HEK293 (cell line): ENCODE measurements around the gene GINS1.

Experiments
- CTCF ChIA-PET: fragments of 350-600 bp; formaldehyde crosslinking; extraction: SDS; loops from one replicate; lab custom pipeline; 2021; ENCODE audit warnings: antibody characterized with exemption; lab: Yijun Ruan, JAX
- POLR2A ChIA-PET: fragments of 300-600 bp; formaldehyde crosslinking; extraction: SDS; loops from one replicate; lab custom pipeline; 2020; ENCODE audit warnings: antibody characterized with exemption, inconsistent platforms; lab: Yijun Ruan, JAX
- H3K27ac ChIP-seq: fragments of 200-500 bp; sonication (Bioruptor generic); 2 replicates; pipeline ENCODE4 v1.5.1; 2014; ENCODE audit warnings: low read depth, low read length, control low read depth, inconsistent platforms; ENCODE audit errors: extremely low read depth
- H3K36me3 ChIP-seq, 2 experiments: fragments of 200-500 bp in 1 of 2; sonication (Bioruptor generic) in 1 of 2; 1 replicate in 1 of 2; 2 replicates in 1 of 2; pipeline ENCODE4 v1.5.1; 2014 to 2017; ENCODE audit warnings: inconsistent platforms in 2 of 2, low read length in 2 of 2; ENCODE audit not compliant: control insufficient read depth in 2 of 2, insufficient read depth in 1 of 2
- H3K4me1 ChIP-seq: fragments of 200-500 bp; sonication (Bioruptor generic); 2 replicates; pipeline ENCODE4 v1.5.1; 2014; ENCODE audit warnings: mild to moderate bottlenecking, low read length, inconsistent platforms; ENCODE audit not compliant: control insufficient read depth, insufficient read depth
- H3K4me3 ChIP-seq: 2 replicates; pipeline ENCODE4 v1.5.1; 2011; ENCODE audit warnings: low read depth, mild to moderate bottlenecking, control low read depth, low read length, moderate library complexity
- H3K9me3 ChIP-seq: fragments of 200-500 bp; sonication (Bioruptor generic); 2 replicates; pipeline ENCODE4 v1.5.1; 2014; ENCODE audit warnings: low read depth, low read length, inconsistent platforms; ENCODE audit not compliant: control insufficient read depth, insufficient read depth
- GLI2 ChIP-seq: fragments of 450-650 bp; formaldehyde crosslinking; IDR thresholded peaks from 2 replicates; pipeline ENCODE4; 2017; ENCODE audit warnings: missing biosample characterization, missing genetic modification characterization, low read depth, borderline replicate concordance
- GLI4 ChIP-seq: fragments of 450-650 bp; formaldehyde crosslinking; IDR thresholded peaks from 2 replicates; pipeline ENCODE4 v1.5.1; 2016; ENCODE audit warnings: missing biosample characterization, missing genetic modification characterization
- HOXD13 ChIP-seq: sonication (generic); formaldehyde crosslinking; IDR thresholded peaks from 2 replicates; pipeline ENCODE4 v1.8.0; 2022; ENCODE audit warnings: missing genetic modification reagents, borderline replicate concordance
- KLF10 ChIP-seq: fragments of 450-650 bp; IDR thresholded peaks from 2 replicates; pipeline ENCODE4 v1.5.1; 2018; ENCODE audit warnings: missing biosample characterization, mild to moderate bottlenecking, missing genetic modification characterization
- SCRT2 ChIP-seq: fragments of 450-650 bp; formaldehyde crosslinking; IDR thresholded peaks from 2 replicates; pipeline ENCODE4 v1.5.1; 2016; ENCODE audit warnings: missing biosample characterization, missing genetic modification characterization
- YY1 ChIP-seq: fragments of 450-650 bp; formaldehyde crosslinking; IDR thresholded peaks from 2 replicates; pipeline ENCODE4 v1.5.1; 2018; ENCODE audit warnings: missing biosample characterization, missing genetic modification characterization
- ZBTB11 ChIP-seq: fragments of 450-650 bp; formaldehyde crosslinking; conservative IDR thresholded peaks from 2 replicates; pipeline ENCODE4 v1.5.1; 2016; ENCODE audit warnings: low read depth, missing biosample characterization, missing genetic modification characterization
- ZNF112 ChIP-seq: fragments of 450-650 bp; formaldehyde crosslinking; IDR thresholded peaks from 2 replicates; pipeline ENCODE4 v1.5.0; 2017; ENCODE audit warnings: missing biosample characterization, missing genetic modification characterization
- ZNF174 ChIP-seq: fragments of 450-650 bp; formaldehyde crosslinking; IDR thresholded peaks from 2 replicates; pipeline ENCODE4 v1.5.0; 2017; ENCODE audit warnings: missing biosample characterization, mild to moderate bottlenecking, missing genetic modification characterization
- ZNF398 ChIP-seq: fragments of 450-650 bp; formaldehyde crosslinking; IDR thresholded peaks from 2 replicates; pipeline ENCODE4 v1.5.1; 2017; ENCODE audit warnings: missing biosample characterization, missing genetic modification characterization
- ZNF416 ChIP-seq: fragments of 450-650 bp; formaldehyde crosslinking; IDR thresholded peaks from 2 replicates; pipeline ENCODE4 v1.5.1; 2016; ENCODE audit warnings: missing biosample characterization, missing genetic modification characterization
- ZNF558 ChIP-seq: fragments of 450-650 bp; formaldehyde crosslinking; IDR thresholded peaks from 2 replicates; pipeline ENCODE4 v1.5.1; 2016; ENCODE audit warnings: missing biosample characterization, missing genetic modification characterization
- ZNF76 ChIP-seq: fragments of 450-650 bp; formaldehyde crosslinking; IDR thresholded peaks from 2 replicates; pipeline ENCODE4; 2016; ENCODE audit warnings: low read depth, missing biosample characterization, missing genetic modification characterization, borderline replicate concordance
- ZNF777 ChIP-seq: fragments of 450-650 bp; formaldehyde crosslinking; IDR thresholded peaks from 2 replicates; pipeline ENCODE4 v1.5.1; 2017; ENCODE audit warnings: missing biosample characterization, missing genetic modification characterization, borderline replicate concordance
- ZNF792 ChIP-seq: fragments of 450-650 bp; formaldehyde crosslinking; IDR thresholded peaks from 2 replicates; pipeline ENCODE4 v1.5.1; 2016; ENCODE audit warnings: missing biosample characterization, missing genetic modification characterization
- TF ChIP-seq, protein P1 (sequence below): fragments of 450-650 bp; formaldehyde crosslinking; IDR thresholded peaks from 2 replicates; pipeline ENCODE4 v1.5.1; 2016; ENCODE audit warnings: missing biosample characterization, missing genetic modification characterization
- TF ChIP-seq, protein P2 (sequence below): fragments of 450-650 bp; formaldehyde crosslinking; IDR thresholded peaks from 2 replicates; pipeline ENCODE4 v1.5.1; 2016; ENCODE audit warnings: missing biosample characterization, missing genetic modification characterization, borderline replicate concordance
- TF ChIP-seq, protein P3 (sequence below): fragments of 450-650 bp; formaldehyde crosslinking; IDR thresholded peaks from 2 replicates; pipeline ENCODE4 v1.5.1; 2016; ENCODE audit warnings: missing biosample characterization, missing genetic modification characterization

The GINS1 gene

DNA sequence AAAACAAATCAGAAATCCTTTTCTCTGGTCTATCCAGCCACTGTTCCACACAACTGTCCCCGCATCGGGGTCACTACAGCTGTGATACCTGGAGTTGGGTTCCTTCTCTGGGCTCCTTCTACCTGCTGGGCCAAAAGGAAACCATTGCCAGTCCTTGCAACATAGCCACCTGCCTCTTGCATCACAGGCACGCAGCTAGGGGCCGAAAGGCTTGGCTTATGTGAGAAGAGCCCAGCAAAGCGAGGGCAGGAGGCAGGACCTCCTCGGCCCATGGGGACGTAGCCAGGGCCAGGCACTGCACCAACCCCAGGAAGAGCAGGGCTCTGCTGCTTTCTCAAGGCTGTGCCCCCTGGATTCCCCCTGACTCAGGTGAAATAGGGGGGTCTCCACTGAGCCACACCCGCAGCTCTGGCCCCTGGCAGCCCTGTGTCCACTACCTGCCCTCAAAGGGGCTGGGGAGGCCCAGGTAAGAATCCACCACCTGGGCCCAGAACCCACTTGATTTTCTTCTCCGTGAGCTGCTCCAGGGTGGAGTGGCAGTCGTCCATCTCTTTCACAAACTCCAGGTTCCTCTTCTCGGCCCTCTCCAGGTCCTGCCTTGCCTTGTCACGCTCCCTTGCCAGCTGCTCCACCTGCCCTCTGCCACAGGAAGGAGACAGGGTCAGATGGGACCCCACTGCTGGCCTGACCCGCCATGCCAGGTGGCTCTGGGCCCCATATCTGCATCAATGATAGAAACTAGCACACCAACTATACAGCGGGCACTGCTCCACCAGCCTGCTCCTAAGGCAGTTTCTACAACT is 88.9 kb downstream of the GINS1 start:
- Histone ChIP-seq H3K4me3 (no peak overlapping the region), H3K4me1 (no peaks in the 10 kb centered on the region), H3K27ac (no peak overlapping the region), H3K36me3 (peaks cover 0 to 46% of the 10 kb centered on the region in 2 experiments; a peak in 2 of 3 replicates), H3K9me3 (no peaks in the 10 kb centered on the region)
- POLR2A ChIA-PET, result no interaction called here
- TF ChIP-seq, protein P1, sequence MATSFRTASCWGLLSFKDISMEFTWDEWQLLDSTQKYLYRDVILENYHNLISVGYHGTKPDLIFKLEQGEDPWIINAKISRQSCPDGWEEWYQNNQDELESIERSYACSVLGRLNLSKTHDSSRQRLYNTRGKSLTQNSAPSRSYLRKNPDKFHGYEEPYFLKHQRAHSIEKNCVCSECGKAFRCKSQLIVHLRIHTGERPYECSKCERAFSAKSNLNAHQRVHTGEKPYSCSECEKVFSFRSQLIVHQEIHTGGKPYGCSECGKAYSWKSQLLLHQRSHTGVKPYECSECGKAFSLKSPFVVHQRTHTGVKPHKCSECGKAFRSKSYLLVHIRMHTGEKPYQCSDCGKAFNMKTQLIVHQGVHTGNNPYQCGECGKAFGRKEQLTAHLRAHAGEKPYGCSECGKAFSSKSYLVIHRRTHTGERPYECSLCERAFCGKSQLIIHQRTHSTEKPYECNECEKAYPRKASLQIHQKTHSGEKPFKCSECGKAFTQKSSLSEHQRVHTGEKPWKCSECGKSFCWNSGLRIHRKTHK (tag by site-specific recombination), result no peak
- TF ChIP-seq, protein P2, sequence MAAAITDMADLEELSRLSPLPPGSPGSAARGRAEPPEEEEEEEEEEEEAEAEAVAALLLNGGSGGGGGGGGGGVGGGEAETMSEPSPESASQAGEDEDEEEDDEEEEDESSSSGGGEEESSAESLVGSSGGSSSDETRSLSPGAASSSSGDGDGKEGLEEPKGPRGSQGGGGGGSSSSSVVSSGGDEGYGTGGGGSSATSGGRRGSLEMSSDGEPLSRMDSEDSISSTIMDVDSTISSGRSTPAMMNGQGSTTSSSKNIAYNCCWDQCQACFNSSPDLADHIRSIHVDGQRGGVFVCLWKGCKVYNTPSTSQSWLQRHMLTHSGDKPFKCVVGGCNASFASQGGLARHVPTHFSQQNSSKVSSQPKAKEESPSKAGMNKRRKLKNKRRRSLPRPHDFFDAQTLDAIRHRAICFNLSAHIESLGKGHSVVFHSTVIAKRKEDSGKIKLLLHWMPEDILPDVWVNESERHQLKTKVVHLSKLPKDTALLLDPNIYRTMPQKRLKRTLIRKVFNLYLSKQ, result no peak
- TF ChIP-seq ZNF76 (tag by site-specific recombination), result no peak
- TF ChIP-seq GLI2 (tag by site-specific recombination), result no peak
- TF ChIP-seq ZNF416 (tag by site-specific recombination), result no peak
- TF ChIP-seq ZNF558 (tag by site-specific recombination), result no peak
- TF ChIP-seq ZNF792 (tag by site-specific recombination), result no peak
- TF ChIP-seq HOXD13 (CRISPR knock-in tag), result no peak
- TF ChIP-seq GLI4, result no peak
- TF ChIP-seq ZNF777 (tag by site-specific recombination), result no peak
- no peak for TF ChIP-seq KLF10 (tag by site-specific recombination)
- CTCF ChIA-PET, result no interaction called here

DNA sequence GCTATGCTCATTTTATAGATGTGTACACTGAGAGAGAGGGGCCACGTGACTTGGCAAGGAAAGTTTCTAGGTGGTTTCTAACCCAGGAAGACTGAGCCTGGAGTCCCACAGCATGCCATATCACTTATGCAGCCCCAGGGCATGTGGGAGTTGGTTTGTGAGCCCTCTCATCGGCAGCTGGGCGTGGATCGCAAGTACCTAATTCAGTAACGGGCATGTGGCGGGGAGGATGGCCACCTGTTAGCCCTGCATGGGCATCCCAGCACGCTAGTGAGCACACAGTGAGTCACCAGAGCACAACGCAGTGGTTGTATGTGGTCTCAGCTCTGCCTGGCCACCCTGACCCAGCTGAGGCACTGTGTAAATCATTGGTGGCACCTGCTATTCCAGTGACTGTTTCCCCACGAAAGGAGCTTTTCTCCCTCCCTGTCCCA is 89.5 kb downstream of the GINS1 start:
- no peak overlapping the region for H3K4me3 ChIP-seq
- peaks cover 0 to 46% of the 10 kb centered on the region in 2 experiments; a peak in 2 of 3 replicates for H3K36me3 ChIP-seq
- H3K9me3 ChIP-seq, result no peaks in the 10 kb centered on the region
- TF ChIP-seq SCRT2 (tag by site-specific recombination) (0 out of 2 replicates have a peak, but pooled peaks have one; percentile 29), ZNF398 (no peak)
- no peaks in the 10 kb centered on the region for H3K4me1 ChIP-seq
- CTCF ChIA-PET, result no interaction called here
- POLR2A ChIA-PET, result no interaction called here
- H3K27ac ChIP-seq, result no peak overlapping the region

- CTCF ChIA-PET, result no interaction called here
- TF ChIP-seq, protein P3, sequence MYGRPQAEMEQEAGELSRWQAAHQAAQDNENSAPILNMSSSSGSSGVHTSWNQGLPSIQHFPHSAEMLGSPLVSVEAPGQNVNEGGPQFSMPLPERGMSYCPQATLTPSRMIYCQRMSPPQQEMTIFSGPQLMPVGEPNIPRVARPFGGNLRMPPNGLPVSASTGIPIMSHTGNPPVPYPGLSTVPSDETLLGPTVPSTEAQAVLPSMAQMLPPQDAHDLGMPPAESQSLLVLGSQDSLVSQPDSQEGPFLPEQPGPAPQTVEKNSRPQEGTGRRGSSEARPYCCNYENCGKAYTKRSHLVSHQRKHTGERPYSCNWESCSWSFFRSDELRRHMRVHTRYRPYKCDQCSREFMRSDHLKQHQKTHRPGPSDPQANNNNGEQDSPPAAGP (tag by site-specific recombination), result no peak
- TF ChIP-seq ZBTB11 (tag by site-specific recombination) (no peak), ZNF112 (tag by site-specific recombination) (no peak), YY1 (tag by site-specific recombination) (no peak), ZNF174 (tag by site-specific recombination) (no peak)
These were observed 90.3 kb downstream of the GINS1 start for GRCh38 chr20:25497586-25498279.

More at GRCh38 chr20:25497586-25498279, 90.3 kb downstream of the GINS1 start:
- peaks cover 0 to 53% of the 10 kb centered on the region in 2 experiments; a peak in 2 of 3 replicates for H3K36me3 ChIP-seq
- POLR2A ChIA-PET, result interaction anchor here (0.6 kb wide), 1 partner anchor 82 kb away, joined by 3 read pairs; no protein-coding TSS in a partner anchor
- H3K4me3 ChIP-seq, result no peak overlapping the region
- H3K9me3 ChIP-seq, result no peaks in the 10 kb centered on the region
- no peak overlapping the region for H3K27ac ChIP-seq
- no peaks in the 10 kb centered on the region for H3K4me1 ChIP-seq
